ENCODE data around the gene SEMA3E.

DNA sequence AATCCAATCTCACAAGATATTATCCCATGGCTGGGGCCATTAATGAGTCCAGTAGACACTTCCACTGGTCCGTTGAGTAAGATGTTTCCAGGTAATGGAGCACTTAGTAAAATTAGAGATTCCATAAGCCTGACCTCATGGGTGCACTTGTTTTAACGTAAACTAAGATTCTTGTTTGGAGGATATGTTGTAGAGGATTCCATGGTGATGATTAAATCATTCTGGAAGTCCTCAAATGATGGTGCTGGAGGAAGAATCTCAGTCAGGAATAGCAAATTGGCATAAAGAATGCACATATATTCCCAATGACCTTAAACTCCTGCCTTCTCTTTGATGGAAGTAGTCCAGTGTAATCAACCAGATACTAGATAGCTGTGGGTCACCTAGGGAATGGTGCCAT lies 324.3 kb downstream of the SEMA3E start:
- TF ChIP-seq, protein P1, sequence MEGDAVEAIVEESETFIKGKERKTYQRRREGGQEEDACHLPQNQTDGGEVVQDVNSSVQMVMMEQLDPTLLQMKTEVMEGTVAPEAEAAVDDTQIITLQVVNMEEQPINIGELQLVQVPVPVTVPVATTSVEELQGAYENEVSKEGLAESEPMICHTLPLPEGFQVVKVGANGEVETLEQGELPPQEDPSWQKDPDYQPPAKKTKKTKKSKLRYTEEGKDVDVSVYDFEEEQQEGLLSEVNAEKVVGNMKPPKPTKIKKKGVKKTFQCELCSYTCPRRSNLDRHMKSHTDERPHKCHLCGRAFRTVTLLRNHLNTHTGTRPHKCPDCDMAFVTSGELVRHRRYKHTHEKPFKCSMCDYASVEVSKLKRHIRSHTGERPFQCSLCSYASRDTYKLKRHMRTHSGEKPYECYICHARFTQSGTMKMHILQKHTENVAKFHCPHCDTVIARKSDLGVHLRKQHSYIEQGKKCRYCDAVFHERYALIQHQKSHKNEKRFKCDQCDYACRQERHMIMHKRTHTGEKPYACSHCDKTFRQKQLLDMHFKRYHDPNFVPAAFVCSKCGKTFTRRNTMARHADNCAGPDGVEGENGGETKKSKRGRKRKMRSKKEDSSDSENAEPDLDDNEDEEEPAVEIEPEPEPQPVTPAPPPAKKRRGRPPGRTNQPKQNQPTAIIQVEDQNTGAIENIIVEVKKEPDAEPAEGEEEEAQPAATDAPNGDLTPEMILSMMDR (IDR thresholded peaks at IDR 0.05; ENCODE audit: low read length) = no peak
- TF ChIP-seq EZH2 (IDR thresholded peaks at IDR 0.05; ENCODE audit: borderline replicate concordance, low read length) = no peak

Data from OCI-LY1 (cell line).